ENCODE measurements around the gene CIDEB. TPM values are rescaled to one million over a fixed set of nuclear protein-coding genes. Genes with fewer than 3 reads are reported as not detected.

The CIDEB gene
- total and polyA plus RNA-seq, 2 of the 13 experiments (the other 11 are each of a cell fraction or from before 2014, with no cell fraction given), result 35.8 to 110 TPM

DNA sequence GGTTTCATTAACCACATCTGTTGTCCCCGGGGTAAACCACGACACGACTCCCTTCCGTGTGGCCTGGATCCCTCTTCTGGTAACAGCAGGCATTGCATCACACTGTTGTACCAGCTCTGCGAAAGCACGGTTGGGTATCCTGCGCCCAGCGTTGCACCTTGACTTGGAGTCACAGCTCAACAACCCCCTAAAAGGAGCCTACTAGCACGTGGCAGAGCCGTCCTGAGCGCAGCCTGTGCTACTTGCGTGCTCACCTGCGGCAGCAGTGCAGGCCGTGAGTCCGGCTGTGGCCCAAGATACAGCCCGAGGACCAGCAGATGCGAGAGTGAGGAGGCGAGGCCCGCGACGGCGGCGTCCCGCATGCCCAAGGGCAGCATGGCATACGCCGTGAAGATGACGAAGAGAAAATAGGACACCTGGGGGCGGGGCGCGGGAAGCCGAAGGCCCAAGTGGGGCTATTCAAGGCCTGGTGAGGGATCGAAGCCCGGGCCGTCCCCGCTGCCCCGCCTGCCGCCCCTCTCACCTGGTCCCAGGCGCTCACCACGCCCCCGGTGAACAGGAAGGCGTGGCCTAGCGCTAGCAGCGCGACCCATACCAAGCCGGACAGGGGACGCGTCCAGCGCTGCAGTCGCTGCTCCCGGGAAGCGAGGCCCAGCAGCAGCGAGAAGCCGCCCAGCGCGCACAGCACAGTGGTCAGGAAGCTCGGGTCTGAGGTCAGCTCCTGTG, 24.7 kb upstream of the CIDEB start (continued):
- TF ChIP-seq, protein P1, sequence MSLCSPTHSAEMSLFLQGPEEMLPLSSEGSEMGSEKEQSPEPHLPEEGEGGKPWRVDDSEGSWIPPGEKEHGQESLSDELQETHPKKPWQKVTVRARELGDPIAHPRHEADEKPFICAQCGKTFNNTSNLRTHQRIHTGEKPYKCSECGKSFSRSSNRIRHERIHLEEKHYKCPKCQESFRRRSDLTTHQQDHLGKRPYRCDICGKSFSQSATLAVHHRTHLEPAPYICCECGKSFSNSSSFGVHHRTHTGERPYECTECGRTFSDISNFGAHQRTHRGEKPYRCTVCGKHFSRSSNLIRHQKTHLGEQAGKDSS (CRISPR knock-in tag; IDR thresholded peaks at IDR 0.05; ENCODE audit: borderline replicate concordance, low read depth), result peak; percentile 87
- TF ChIP-seq MYC (CRISPR knock-in tag; IDR thresholded peaks at IDR 0.05; ENCODE audit: borderline replicate concordance) (peak; percentile 63), ISL2 (CRISPR knock-in tag; IDR thresholded peaks at IDR 0.05) (no peak), RELA (CRISPR knock-in tag; IDR thresholded peaks at IDR 0.05) (peak; percentile 26; the same call in 1 of the 2 replicates), SMYD3 (CRISPR knock-in tag; IDR thresholded peaks at IDR 0.05) (no peak), ZFP36 (IDR thresholded peaks at IDR 0.05; ENCODE audit: borderline replicate concordance, low read depth, low read length, partially characterized antibody) (no peak), CREB3 (CRISPR knock-in tag; IDR thresholded peaks at IDR 0.05) (no peak), ZSCAN21 (CRISPR knock-in tag; IDR thresholded peaks at IDR 0.05; ENCODE audit: borderline replicate concordance) (peak; percentile 73; the same call in 1 of the 2 replicates), ARID2 (CRISPR knock-in tag; IDR thresholded peaks at IDR 0.05; ENCODE audit: borderline replicate concordance) (no peak; the same call in none of the 2 replicates), TBX3 (IDR thresholded peaks at IDR 0.05; ENCODE audit: borderline replicate concordance) (no peak), ZNF335 (CRISPR knock-in tag; IDR thresholded peaks at IDR 0.05) (no peak; the same call in 1 of the 2 replicates), ZNF124 (CRISPR knock-in tag; IDR thresholded peaks at IDR 0.05) (peak; percentile 90), ONECUT2 (CRISPR knock-in tag; IDR thresholded peaks at IDR 0.05) (no peak), POLR2A (IDR thresholded peaks at IDR 0.05; ENCODE audit: insufficient read depth in 1 of 2, low read depth in 2 of 2, low read length in 2 of 2) (no peak), ZNF749 (CRISPR knock-in tag; IDR thresholded peaks at IDR 0.05; ENCODE audit: borderline replicate concordance) (peak; percentile 78; the same call in 1 of the 2 replicates), ZNF841 (CRISPR knock-in tag; IDR thresholded peaks at IDR 0.05; ENCODE audit: borderline replicate concordance) (peak; percentile 88; the same call in 1 of the 2 replicates), ETV6 (CRISPR knock-in tag; conservative IDR thresholded peaks at IDR 0.05) (peak; percentile 86), PTBP1 (IDR thresholded peaks at IDR 0.05; ENCODE audit: low read depth, low read length, poor library complexity, severe bottlenecking) (peak; percentile 92), PAX8 (CRISPR knock-in tag; IDR thresholded peaks at IDR 0.05; ENCODE audit: borderline replicate concordance) (peak; percentile 99), SMAD3 (CRISPR knock-in tag; IDR thresholded peaks at IDR 0.05) (peak; percentile 86; the same call in 1 of the 2 replicates), SYNCRIP (IDR thresholded peaks at IDR 0.05; ENCODE audit: insufficient read depth, low read depth, low read length) (no peak), MAZ (IDR thresholded peaks at IDR 0.05; ENCODE audit: borderline replicate concordance, low read depth, low read length) (peak; percentile 17; the same call in 1 of the 2 replicates), MAZ (CRISPR knock-in tag; IDR thresholded peaks at IDR 0.05; ENCODE audit: low read depth) (peak; percentile 90)
- TF ChIP-seq, protein P2, sequence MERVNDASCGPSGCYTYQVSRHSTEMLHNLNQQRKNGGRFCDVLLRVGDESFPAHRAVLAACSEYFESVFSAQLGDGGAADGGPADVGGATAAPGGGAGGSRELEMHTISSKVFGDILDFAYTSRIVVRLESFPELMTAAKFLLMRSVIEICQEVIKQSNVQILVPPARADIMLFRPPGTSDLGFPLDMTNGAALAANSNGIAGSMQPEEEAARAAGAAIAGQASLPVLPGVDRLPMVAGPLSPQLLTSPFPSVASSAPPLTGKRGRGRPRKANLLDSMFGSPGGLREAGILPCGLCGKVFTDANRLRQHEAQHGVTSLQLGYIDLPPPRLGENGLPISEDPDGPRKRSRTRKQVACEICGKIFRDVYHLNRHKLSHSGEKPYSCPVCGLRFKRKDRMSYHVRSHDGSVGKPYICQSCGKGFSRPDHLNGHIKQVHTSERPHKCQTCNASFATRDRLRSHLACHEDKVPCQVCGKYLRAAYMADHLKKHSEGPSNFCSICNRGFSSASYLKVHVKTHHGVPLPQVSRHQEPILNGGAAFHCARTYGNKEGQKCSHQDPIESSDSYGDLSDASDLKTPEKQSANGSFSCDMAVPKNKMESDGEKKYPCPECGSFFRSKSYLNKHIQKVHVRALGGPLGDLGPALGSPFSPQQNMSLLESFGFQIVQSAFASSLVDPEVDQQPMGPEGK (CRISPR knock-in tag; IDR thresholded peaks at IDR 0.05), result no peak; the same call in none of the 2 replicates

All from HepG2 (cell line).